Common myeloid progenitor, CD34-positive (primary cell): ENCODE data around the gene KIAA1217.

Experiments used
- CTCF ChIA-PET: fragments of 350-600 bp; sonication (Branson Sonifier 250); formaldehyde crosslinking; loops from one replicate; lab custom pipeline; 2021; ENCODE audit warnings: antibody characterized with exemption; lab: Charles Lee
- POLR2A ChIA-PET: fragments of 350-600 bp; sonication (Branson Sonifier 250); formaldehyde crosslinking; loops from one replicate; lab custom pipeline; 2021; ENCODE audit warnings: antibody characterized with exemption; lab: Charles Lee
- DNase-seq, 3 donors: peaks; one replicate each; pipeline versions ENCODE4 v3.0.0 to v3.0.0-alpha.2; 2013
- H3K27ac ChIP-seq, 2 experiments: 1 replicate in 1 of 2; 2 replicates in 1 of 2; pipeline ENCODE4 v1.7.0; 2013; ENCODE audit warnings: inconsistent platforms in 2 of 2, low read length in 2 of 2, mild to moderate bottlenecking in 2 of 2, low read depth in 1 of 2, moderate library complexity in 1 of 2; ENCODE audit not compliant: severe bottlenecking in 2 of 2, insufficient read depth in 1 of 2, poor library complexity in 1 of 2
- H3K27me3 ChIP-seq, 5 experiments: replicated peaks in 2 of 5; 1 replicate in 3 of 5; 2 replicates in 2 of 5; pipeline versions ENCODE4 v1.6.1 to v1.7.0; 2013; ENCODE audit warnings: low read length in 4 of 5, mild to moderate bottlenecking in 2 of 5, moderate library complexity in 2 of 5, inconsistent platforms in 1 of 5; ENCODE audit not compliant: insufficient read depth in 5 of 5, control insufficient read depth in 4 of 5
- H3K36me3 ChIP-seq, 4 experiments: 1 replicate in 2 of 4; 2 replicates in 2 of 4; pipeline versions ENCODE4 v1.6.1 to v1.7.0; 2013; ENCODE audit warnings: low read length in 3 of 4, control low read depth in 1 of 4, mild to moderate bottlenecking in 1 of 4; ENCODE audit not compliant: control insufficient read depth in 4 of 4, insufficient read depth in 4 of 4
- H3K4me1 ChIP-seq, 4 experiments: 1 replicate in 3 of 4; 2 replicates in 1 of 4; pipeline versions ENCODE4 v1.6.1 to v1.7.1; 2013; ENCODE audit warnings: low read length in 3 of 4, mild to moderate bottlenecking in 3 of 4, control low read depth in 1 of 4, inconsistent platforms in 1 of 4, moderate library complexity in 1 of 4; ENCODE audit not compliant: control insufficient read depth in 4 of 4, insufficient read depth in 4 of 4; ENCODE audit errors: control extremely low read depth in 1 of 4
- H3K4me3 ChIP-seq, 7 experiments: 1 replicate in 4 of 7; 2 replicates in 3 of 7; pipeline versions ENCODE4 v1.5.1 to v1.7.0; 2013; ENCODE audit warnings: mild to moderate bottlenecking in 7 of 7, low read length in 6 of 7, moderate library complexity in 6 of 7, inconsistent platforms in 2 of 7, low read depth in 2 of 7, control low read depth in 1 of 7; ENCODE audit not compliant: insufficient read depth in 4 of 7, control insufficient read depth in 1 of 7; ENCODE audit errors: extremely low read depth in 1 of 7
- H3K9me3 ChIP-seq, 5 experiments: 1 replicate in 4 of 5; 2 replicates in 1 of 5; pipeline versions ENCODE4 v1.6.1 to v1.7.1; 2013; ENCODE audit warnings: low read length in 4 of 5, mild to moderate bottlenecking in 2 of 5, inconsistent platforms in 1 of 5, low read depth in 1 of 5, moderate library complexity in 1 of 5; ENCODE audit not compliant: control insufficient read depth in 4 of 5, insufficient read depth in 2 of 5; ENCODE audit errors: control extremely low read depth in 1 of 5
- WGBS: methylation state at CpG from one replicate; pipeline ENCODE4 v1.1.5; 2013; ENCODE audit not compliant: insufficient coverage; 5-methylcytosine and 5-hydroxymethylcytosine counted together

KIAA1217 gene

DNA sequence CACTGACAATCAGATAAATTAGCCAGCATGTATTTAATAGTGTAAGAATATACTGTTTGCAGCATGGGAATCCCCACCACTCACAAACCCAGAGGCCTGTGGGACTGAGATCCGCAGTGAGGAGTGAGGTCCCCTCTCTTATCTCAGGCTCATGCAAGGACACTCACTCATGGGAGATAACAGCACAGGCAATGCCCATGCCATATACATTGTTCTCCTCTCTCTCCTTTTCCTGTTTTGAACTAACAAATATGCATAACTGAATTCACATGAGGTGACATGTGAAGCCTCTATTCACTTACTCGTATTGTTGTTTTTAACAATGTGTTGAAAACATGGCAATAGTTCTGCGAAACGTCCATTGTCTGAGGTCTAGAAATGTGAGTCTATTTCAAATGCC is 284.2 kb downstream of the KIAA1217 start:
- H3K27me3 ChIP-seq: peaks cover 0 to 2% (median 0%) of the 10 kb centered on the region in 5 experiments
- CTCF ChIA-PET: no interaction called here
- no peaks in the 10 kb centered on the region for H3K9me3 ChIP-seq
- no peak for DNase-seq
- 71% methylated on average over 3 of the region's 4 CpGs for WGBS
- H3K4me1 ChIP-seq: no peaks in the 10 kb centered on the region
- H3K27ac ChIP-seq: no peak overlapping the region
- no peaks in the 10 kb centered on the region for H3K36me3 ChIP-seq
- POLR2A ChIA-PET: no interaction called here
- no peak overlapping the region for H3K4me3 ChIP-seq

DNA sequence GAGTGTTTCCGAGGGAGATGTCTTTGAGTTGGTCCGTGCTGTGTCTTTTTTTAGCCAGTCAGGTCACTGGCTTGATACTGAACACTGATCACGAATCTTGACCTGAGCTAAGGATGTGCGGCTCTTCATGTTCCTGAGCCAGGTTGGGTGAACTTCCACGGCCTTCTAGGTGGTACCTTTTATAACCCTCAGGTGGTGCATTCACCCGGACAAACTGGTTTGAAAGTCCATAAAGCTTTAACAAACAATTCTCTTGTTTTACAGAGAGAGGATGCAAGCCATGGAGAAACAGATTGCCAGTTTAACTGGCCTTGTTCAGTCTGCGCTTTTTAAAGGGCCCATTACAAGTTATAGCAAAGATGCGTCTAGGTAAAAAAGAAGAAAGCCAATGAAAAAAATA is 285.3 kb downstream of the KIAA1217 start:
- no peaks in the 10 kb centered on the region for H3K4me1 ChIP-seq
- no peak overlapping the region for H3K27ac ChIP-seq
- H3K4me3 ChIP-seq: no peak overlapping the region
- peaks cover 0 to 2% (median 0%) of the 10 kb centered on the region in 5 experiments for H3K27me3 ChIP-seq
- POLR2A ChIA-PET: no interaction called here
- H3K9me3 ChIP-seq: no peaks in the 10 kb centered on the region
- H3K36me3 ChIP-seq: no peaks in the 10 kb centered on the region
- CTCF ChIA-PET: interaction anchor here (0.8 kb wide), 1 partner anchor 13 kb away, joined by 3 read pairs; no protein-coding TSS in a partner anchor
- DNase-seq: no peak
- WGBS: 96% methylated on average over 5 of the region's 8 CpGs

DNA sequence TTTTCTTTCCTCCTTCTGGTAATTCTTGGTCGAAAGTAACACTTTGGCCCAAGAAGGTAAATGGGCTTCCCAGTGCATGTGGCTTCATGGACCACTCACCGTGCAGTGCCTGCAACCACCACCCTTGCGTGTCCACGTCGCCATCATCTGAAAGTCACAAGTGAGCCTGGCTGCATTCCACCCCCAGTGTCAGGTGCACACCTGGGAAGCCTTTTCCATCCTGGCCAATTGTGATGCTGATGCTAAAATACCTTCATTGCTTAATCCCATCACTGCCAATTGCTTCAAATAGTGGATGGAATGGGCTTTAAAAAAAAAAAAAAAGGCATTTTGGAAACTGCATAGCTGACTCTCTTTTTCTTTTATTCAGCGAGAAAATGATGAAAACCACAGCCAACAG is 285.8 kb downstream of the KIAA1217 start:
- Histone ChIP-seq H3K4me1 (no peaks in the 10 kb centered on the region), H3K9me3 (no peaks in the 10 kb centered on the region), H3K27me3 (peaks cover 0 to 2% (median 0%) of the 10 kb centered on the region in 5 experiments), H3K27ac (no peak overlapping the region), H3K36me3 (no peaks in the 10 kb centered on the region), H3K4me3 (no peak overlapping the region)
- DNase-seq: no peak
- ChIA-PET CTCF (interaction anchor here (0.8 kb wide), 1 partner anchor 12 kb away, joined by 3 read pairs; no protein-coding TSS in a partner anchor), POLR2A (no interaction called here)
- 96% methylated on average over 4 of the region's 6 CpGs for WGBS

DNA sequence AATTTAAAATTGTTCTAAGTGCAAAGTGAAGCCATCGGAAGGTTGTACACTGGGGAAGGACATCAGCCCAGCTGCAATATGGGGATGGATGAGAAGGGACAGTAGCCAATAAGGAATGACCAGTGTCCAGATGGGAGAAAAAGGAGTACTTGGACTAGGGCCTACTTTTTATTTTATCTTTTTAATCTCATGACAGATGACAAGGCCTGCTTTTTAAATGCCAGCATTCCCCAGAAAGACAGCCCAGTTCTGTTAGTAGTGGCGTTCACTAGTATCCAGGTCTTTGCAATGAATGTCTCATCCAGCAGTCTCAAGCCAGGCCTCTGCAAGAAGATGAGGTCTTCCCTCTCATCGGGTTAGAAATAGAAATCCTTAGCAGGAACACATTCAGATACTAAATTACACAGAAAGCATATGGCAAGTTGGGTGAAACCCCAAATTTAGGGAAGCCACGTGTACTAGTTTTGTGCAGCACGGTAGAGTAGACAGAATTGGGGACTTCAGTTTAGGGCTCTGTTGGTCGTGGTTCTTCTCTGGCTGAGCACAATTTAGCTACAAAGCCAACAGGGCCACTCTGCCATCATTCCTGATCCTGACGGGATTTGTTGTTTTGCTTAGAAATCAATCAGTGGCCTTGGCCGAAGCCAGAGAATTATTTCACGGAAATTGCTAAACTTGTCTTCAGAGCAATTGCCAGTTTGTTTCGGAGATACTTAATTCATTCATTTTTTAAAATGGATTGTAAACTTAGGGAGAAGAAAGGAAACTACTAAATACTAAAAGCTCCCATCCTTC is 286.9 kb downstream of the KIAA1217 start:
- H3K27ac ChIP-seq: no peak overlapping the region
- no peaks in the 10 kb centered on the region for H3K9me3 ChIP-seq
- DNase-seq: no peak
- H3K4me3 ChIP-seq: no peak overlapping the region
- peaks cover 0 to 2% (median 0%) of the 10 kb centered on the region in 5 experiments for H3K27me3 ChIP-seq
- ChIA-PET CTCF (interaction anchor here (1.6 kb wide), 1 partner anchor 10 kb away, joined by 4 read pairs; no protein-coding TSS in a partner anchor), POLR2A (no interaction called here)
- H3K36me3 ChIP-seq: no peaks in the 10 kb centered on the region
- WGBS: 97% methylated on average over 7 of the region's 10 CpGs
- no peaks in the 10 kb centered on the region for H3K4me1 ChIP-seq

DNA sequence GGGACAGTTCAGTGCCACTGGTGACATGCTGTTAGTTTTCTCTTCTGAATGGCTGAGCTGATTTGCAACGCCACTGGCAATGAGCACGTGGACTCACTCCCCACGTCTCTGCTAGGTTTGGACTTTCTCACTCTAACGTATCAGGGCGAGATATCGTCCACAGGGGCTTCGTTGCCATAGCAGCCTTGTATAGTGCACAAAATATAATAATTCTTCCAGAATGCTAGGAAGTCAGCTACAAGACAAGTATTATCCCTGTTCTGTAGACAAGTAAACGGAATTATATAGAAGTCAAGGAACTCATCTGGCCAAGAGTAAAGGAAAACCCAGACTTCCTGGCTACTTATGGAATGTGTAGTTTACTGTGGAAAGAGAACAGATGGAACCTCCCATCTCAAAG is 288.0 kb downstream of the KIAA1217 start:
- Histone ChIP-seq H3K4me1 (no peaks in the 10 kb centered on the region), H3K4me3 (no peak overlapping the region), H3K27ac (no peak overlapping the region), H3K9me3 (no peaks in the 10 kb centered on the region), H3K36me3 (no peaks in the 10 kb centered on the region), H3K27me3 (peaks cover 0 to 2% (median 0%) of the 10 kb centered on the region in 5 experiments)
- ChIA-PET CTCF (interaction anchor here (1.6 kb wide), 1 partner anchor 9 kb away, joined by 4 read pairs; no protein-coding TSS in a partner anchor), POLR2A (no interaction called here)
- no peak for DNase-seq
- 98% methylated on average over 7 of the region's 8 CpGs for WGBS

DNA sequence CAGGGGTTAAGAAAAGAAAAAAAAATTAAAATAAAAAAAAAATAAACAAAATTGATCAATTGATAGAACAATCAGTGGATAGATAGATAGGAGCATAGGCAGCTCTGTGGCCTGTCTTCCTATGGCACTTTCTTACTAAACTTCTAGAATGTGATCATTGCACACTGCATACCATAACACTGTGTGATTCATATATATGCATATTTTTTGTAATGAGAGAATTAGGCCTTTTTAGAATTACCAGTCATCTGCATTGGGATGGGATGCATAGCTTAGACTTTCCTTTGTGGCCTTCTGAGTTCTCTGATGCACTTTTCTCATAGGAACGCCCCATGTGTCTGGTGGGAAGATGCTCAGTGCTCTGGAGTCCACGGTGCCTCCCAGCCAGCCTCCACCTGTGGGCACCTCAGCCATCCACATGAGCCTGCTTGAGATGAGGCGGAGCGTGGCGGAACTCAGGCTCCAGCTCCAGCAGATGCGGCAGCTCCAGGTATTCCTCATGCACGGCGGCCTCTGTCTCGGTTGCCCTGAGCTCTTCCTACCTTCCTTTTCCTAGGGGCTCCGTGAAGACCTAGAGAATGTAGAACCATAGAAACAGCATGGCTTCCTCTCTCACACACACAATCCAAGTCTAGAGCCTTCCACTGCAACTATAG is 292.2 kb downstream of the KIAA1217 start:
- H3K4me1 ChIP-seq: no peaks in the 10 kb centered on the region
- CTCF ChIA-PET: interaction anchor here (0.8 kb wide), 1 partner anchor 9 kb away, joined by 3 read pairs; no protein-coding TSS in a partner anchor
- H3K27me3 ChIP-seq: peaks cover 0 to 17% (median 4%) of the 10 kb centered on the region in 5 experiments
- H3K4me3 ChIP-seq: no peak overlapping the region
- no peak overlapping the region for H3K27ac ChIP-seq
- POLR2A ChIA-PET: no interaction called here
- no peaks in the 10 kb centered on the region for H3K36me3 ChIP-seq
- 97% methylated on average over 5 of the region's 10 CpGs for WGBS
- no peaks in the 10 kb centered on the region for H3K9me3 ChIP-seq
- DNase-seq: no peak

DNA sequence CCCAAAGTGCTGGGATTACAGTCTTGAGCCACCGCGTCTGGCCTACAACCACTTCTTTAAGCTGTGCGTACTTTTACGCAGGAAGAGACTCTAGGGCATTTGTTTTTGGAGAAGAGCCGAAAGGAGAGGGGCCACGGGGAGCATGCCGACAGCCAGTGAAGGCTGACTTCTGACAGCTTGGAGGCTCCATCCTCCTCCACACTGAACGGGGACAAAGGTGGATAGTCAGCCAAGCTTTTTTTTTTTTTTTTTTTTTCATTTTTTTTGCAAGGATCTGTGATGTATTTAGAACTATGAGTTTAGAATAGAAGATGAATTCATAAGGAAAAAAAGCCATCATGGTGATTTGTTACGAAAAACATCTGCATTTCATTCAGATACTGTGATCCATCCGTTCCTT is 293.1 kb downstream of the KIAA1217 start:
- CTCF ChIA-PET: no interaction called here

More for the DNA sequence above, 293.1 kb downstream of the KIAA1217 start:
- 100% methylated on average over 6 of the region's 10 CpGs for WGBS
- peaks cover 0 to 5% (median 0%) of the 10 kb centered on the region in 5 experiments for H3K9me3 ChIP-seq
- no peak for DNase-seq
- H3K36me3 ChIP-seq: no peaks in the 10 kb centered on the region
- POLR2A ChIA-PET: no interaction called here
- H3K4me1 ChIP-seq: no peaks in the 10 kb centered on the region
- H3K4me3 ChIP-seq: no peak overlapping the region
- peaks cover 0 to 17% (median 4%) of the 10 kb centered on the region in 5 experiments for H3K27me3 ChIP-seq
- no peak overlapping the region for H3K27ac ChIP-seq
